OCI-LY1 (cell line): ENCODE data around the gene PLEKHO1.

Experiments
- EZH2 ChIP-seq: fragments of 200-600 bp; sonication (generic), shearing (Covaris generic); IDR thresholded peaks from 2 replicates; pipeline ENCODE4 v1.8.0; 2017; ENCODE audit warnings: borderline replicate concordance, mixed run types, mild to moderate bottlenecking, antibody characterized with exemption, low read length, moderate library complexity, mixed read lengths
- TF ChIP-seq, protein P1 (sequence below): fragments of 200-600 bp; sonication (generic), shearing (Covaris generic); IDR thresholded peaks from 2 replicates; pipeline ENCODE4 v1.5.1; 2017; ENCODE audit warnings: mild to moderate bottlenecking, antibody characterized with exemption, low read length, moderate library complexity, mixed read lengths

DNA sequence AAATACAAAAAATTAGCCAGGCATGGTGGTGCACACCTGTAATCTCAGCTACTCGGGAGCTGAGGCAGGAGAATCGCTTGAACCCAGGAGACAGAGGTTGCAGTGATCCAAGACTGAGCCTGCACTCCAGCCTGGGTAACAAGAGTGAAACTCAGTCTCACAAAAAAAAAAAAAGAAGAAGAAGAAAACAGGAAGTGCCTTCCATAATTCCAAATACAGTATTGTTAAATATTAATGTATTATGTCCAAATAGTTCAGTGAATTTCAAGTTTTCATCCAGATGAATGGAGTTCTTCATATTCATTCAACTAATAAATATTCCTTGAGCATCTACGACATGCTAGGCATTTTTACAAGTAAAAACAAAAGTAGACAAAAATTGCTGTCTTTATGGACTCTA, 33.3 kb downstream of the PLEKHO1 start:
- TF ChIP-seq, protein P1, sequence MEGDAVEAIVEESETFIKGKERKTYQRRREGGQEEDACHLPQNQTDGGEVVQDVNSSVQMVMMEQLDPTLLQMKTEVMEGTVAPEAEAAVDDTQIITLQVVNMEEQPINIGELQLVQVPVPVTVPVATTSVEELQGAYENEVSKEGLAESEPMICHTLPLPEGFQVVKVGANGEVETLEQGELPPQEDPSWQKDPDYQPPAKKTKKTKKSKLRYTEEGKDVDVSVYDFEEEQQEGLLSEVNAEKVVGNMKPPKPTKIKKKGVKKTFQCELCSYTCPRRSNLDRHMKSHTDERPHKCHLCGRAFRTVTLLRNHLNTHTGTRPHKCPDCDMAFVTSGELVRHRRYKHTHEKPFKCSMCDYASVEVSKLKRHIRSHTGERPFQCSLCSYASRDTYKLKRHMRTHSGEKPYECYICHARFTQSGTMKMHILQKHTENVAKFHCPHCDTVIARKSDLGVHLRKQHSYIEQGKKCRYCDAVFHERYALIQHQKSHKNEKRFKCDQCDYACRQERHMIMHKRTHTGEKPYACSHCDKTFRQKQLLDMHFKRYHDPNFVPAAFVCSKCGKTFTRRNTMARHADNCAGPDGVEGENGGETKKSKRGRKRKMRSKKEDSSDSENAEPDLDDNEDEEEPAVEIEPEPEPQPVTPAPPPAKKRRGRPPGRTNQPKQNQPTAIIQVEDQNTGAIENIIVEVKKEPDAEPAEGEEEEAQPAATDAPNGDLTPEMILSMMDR, result no peak
- TF ChIP-seq EZH2, result no peak
